SK-N-MC (cell line): Measurements from ENCODE around the gene CREM.

ENCODE experiments used
- DNase-seq: peaks from one replicate; pipeline ENCODE4 v3.0.0-alpha.2; 2011; ENCODE audit warnings: low read depth, low spot score
- H3K27ac ChIP-seq: fragments of 200-600 bp; sonication (generic); 2 replicates; pipeline ENCODE4 v1.5.1; 2016; ENCODE audit warnings: mixed run types
- H3K36me3 ChIP-seq: fragments of 200-600 bp; sonication (generic); 2 replicates; pipeline ENCODE4 v1.6.1; 2017; ENCODE audit warnings: antibody characterized with exemption, low read length, mixed read lengths; ENCODE audit not compliant: insufficient read depth
- H3K4me3 ChIP-seq: fragments of 200-600 bp; sonication (generic); 2 replicates; pipeline ENCODE4 v1.5.1; 2016
- H3K9ac ChIP-seq: fragments of 200-600 bp; sonication (generic); 2 replicates; pipeline ENCODE4 v1.8.0; 2017; ENCODE audit warnings: mixed run types, mixed read lengths; ENCODE audit not compliant: insufficient read length
- H3K9me3 ChIP-seq: fragments of 200-600 bp; sonication (generic); 2 replicates; pipeline ENCODE4 v1.6.1; 2017; ENCODE audit warnings: low read depth, mild to moderate bottlenecking, antibody characterized with exemption, low read length, moderate library complexity, mixed read lengths
- EZH2 ChIP-seq: fragments of 200-600 bp; sonication (generic); IDR thresholded peaks from one replicate; pipeline ENCODE4 v1.6.1; 2017; ENCODE audit warnings: antibody characterized with exemption
- FOXP2 ChIP-seq: optimal IDR thresholded peaks from 2 replicates; pipeline ENCODE3; 2011; ENCODE audit warnings: mild to moderate bottlenecking, moderate library complexity; ENCODE audit not compliant: insufficient read depth; ENCODE audit errors: extremely low read length, control extremely low read depth
- POLR2AphosphoS5 ChIP-seq: IDR thresholded peaks from 2 replicates; pipeline ENCODE4 v1.6.1; 2012; ENCODE audit warnings: mild to moderate bottlenecking, low read depth, low read length, borderline replicate concordance

Gene CREM

GRCh38 chr10:35194906-35195305, 68.3 kb downstream of the CREM start:
- no peak overlapping the region for H3K4me3 ChIP-seq
- H3K9me3 ChIP-seq = no peaks in the 10 kb centered on the region
- no peak for DNase-seq
- H3K27ac ChIP-seq = no peak overlapping the region
- H3K36me3 ChIP-seq = no peaks in the 10 kb centered on the region
- TF ChIP-seq POLR2AphosphoS5 (no peak), FOXP2 (no peak), EZH2 (no peak)
- H3K9ac ChIP-seq = no peak overlapping the region

- Histone ChIP-seq H3K9me3 (no peaks in the 10 kb centered on the region), H3K9ac (peak overlapping the region; percentile 69), H3K36me3 (no peaks in the 10 kb centered on the region), H3K27ac (peak overlapping the region; percentile 84), H3K4me3 (peak overlapping the region; percentile 73)
- DNase-seq = peak; percentile 92
- TF ChIP-seq FOXP2 = no peak
- TF ChIP-seq POLR2AphosphoS5 = no peak; the same call in 1 of the 2 replicates
- TF ChIP-seq EZH2 = no peak
Measured at GRCh38 chr10:35195361-35196306, 69.0 kb downstream of the CREM start.

- Histone ChIP-seq H3K4me3 (no peak overlapping the region), H3K9me3 (no peaks in the 10 kb centered on the region), H3K27ac (no peak overlapping the region), H3K9ac (no peak overlapping the region), H3K36me3 (no peaks in the 10 kb centered on the region)
- no peak for DNase-seq
- no peak for TF ChIP-seq EZH2
- TF ChIP-seq FOXP2 = no peak
- TF ChIP-seq POLR2AphosphoS5 = no peak
Measured at GRCh38 chr10:35200487-35200886, 73.8 kb downstream of the CREM start.

DNA sequence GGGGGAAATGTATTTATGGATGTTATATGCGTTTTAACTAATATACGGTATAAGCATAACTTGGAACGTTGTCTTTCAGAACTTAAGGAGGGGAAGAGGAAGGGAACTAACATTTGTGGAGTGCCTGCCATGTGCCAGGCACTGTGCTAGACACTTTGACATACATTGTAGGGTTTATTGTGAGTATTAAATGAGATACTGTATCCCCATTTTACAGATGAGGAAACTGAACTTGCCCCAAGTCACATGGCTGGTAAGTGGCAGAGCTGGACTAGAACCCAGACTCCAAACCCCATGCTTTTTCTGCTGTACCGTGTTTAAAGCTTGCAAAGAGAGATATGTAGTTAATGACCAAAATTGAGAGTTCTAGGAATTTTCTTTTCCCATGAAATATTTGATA, 74.6 kb downstream of the CREM start:
- no peak overlapping the region for H3K9ac ChIP-seq
- TF ChIP-seq POLR2AphosphoS5 (no peak), EZH2 (no peak), FOXP2 (no peak)
- no peaks in the 10 kb centered on the region for H3K36me3 ChIP-seq
- no peaks in the 10 kb centered on the region for H3K9me3 ChIP-seq
- H3K4me3 ChIP-seq = no peak overlapping the region
- no peak overlapping the region for H3K27ac ChIP-seq
- DNase-seq = no peak

GRCh38 chr10:35202050-35202449, 75.4 kb downstream of the CREM start:
- H3K9ac ChIP-seq = no peak overlapping the region
- H3K36me3 ChIP-seq = no peaks in the 10 kb centered on the region
- DNase-seq = no peak
- H3K9me3 ChIP-seq = no peaks in the 10 kb centered on the region
- no peak overlapping the region for H3K4me3 ChIP-seq
- H3K27ac ChIP-seq = no peak overlapping the region
- TF ChIP-seq POLR2AphosphoS5 = no peak
- TF ChIP-seq FOXP2 = no peak
- TF ChIP-seq EZH2 = no peak

- TF ChIP-seq POLR2AphosphoS5 (no peak), FOXP2 (no peak), EZH2 (no peak)
- DNase-seq = no peak
- no peaks in the 10 kb centered on the region for H3K36me3 ChIP-seq
- H3K4me3 ChIP-seq = no peak overlapping the region
- no peak overlapping the region for H3K27ac ChIP-seq
- no peaks in the 10 kb centered on the region for H3K9me3 ChIP-seq
- no peak overlapping the region for H3K9ac ChIP-seq
Measured at GRCh38 chr10:35203745-35204144, 77.1 kb downstream of the CREM start.

GRCh38 chr10:35204650-35205319, 78.1 kb downstream of the CREM start:
- Histone ChIP-seq H3K27ac (no peak overlapping the region), H3K36me3 (no peaks in the 10 kb centered on the region)

DNA sequence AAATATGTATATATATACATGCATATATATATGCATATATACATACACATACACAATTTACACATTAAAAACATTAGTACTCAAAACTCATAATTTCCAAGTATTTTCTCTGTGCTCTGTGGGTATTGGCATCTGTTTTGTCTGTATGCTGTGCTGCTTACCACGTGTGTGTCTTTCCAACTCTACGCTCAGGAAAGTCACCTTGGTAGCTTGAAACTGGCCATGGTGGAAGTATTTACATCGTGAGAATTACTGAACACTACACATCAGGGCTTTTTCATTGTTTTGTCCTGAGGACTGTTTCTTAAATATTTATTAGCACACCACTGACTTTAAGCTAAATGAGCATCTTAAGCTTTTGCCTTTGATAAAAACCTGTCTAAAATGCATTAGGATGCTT, 79.6 kb downstream of the CREM start:
- Histone ChIP-seq H3K9ac (no peak overlapping the region), H3K9me3 (no peaks in the 10 kb centered on the region), H3K27ac (no peak overlapping the region), H3K4me3 (no peak overlapping the region), H3K36me3 (no peaks in the 10 kb centered on the region)
- TF ChIP-seq FOXP2 (no peak), EZH2 (no peak), POLR2AphosphoS5 (no peak)
- DNase-seq = no peak

More at GRCh38 chr10:35204650-35205319, 78.1 kb downstream of the CREM start:
- no peak for TF ChIP-seq EZH2
- H3K4me3 ChIP-seq = no peak overlapping the region
- no peak overlapping the region for H3K9ac ChIP-seq
- DNase-seq = no peak
- H3K9me3 ChIP-seq = no peaks in the 10 kb centered on the region

DNA sequence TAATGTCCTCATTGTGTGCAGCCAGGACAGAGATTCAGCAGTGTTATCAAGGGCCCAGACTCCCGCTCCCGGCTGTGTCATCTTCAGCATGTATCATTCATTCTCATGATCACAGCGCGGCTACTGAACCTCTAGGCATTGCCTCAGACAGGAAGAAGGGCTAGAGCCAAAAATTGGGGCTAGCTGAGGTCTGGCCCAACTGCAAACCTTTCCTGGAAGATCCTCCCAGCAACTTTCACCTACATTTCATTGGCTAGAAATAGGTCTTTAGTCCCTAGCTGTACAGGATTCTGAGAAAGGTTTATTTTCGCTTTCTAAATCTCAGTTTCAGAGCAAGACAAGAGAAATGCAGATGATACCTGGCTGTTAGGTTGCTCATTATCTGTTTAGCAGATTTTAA, 81.9 kb downstream of the CREM start:
- Histone ChIP-seq H3K9ac (no peak overlapping the region), H3K9me3 (no peaks in the 10 kb centered on the region), H3K4me3 (no peak overlapping the region), H3K27ac (no peak overlapping the region), H3K36me3 (no peaks in the 10 kb centered on the region)
- no peak for DNase-seq
- TF ChIP-seq FOXP2 (no peak), POLR2AphosphoS5 (no peak), EZH2 (no peak)
